Measurements from ENCODE around the gene CTRB2.

Gene CTRB2

DNA sequence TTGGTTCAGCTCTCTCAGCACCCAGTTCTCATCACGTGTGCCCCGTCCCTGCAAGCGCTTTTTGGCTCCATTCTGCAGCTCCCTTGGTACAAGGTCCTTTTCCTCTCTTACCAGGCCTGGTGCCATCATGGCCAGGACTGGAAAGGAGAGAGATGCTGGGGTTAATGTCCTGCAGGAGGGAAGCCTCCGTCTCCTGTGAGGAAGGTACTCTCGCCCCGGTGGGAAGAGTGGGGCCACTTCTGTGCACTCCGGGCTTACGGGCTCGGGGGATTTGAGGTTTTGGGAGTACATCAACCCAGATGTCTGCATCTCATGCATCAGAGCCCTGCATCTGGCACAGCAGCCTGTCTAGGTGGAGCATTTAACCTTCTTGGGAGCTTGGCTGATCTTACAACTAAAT, 10.1 kb downstream of the CTRB2 start:
- in situ Hi-C loops (cut with HindIII; ENCODE audit: low pct_ligation_motif_present, low pct_unique_long_range_greater_than_20kb, low sequenced_read_pairs), result no loop called here

DNA sequence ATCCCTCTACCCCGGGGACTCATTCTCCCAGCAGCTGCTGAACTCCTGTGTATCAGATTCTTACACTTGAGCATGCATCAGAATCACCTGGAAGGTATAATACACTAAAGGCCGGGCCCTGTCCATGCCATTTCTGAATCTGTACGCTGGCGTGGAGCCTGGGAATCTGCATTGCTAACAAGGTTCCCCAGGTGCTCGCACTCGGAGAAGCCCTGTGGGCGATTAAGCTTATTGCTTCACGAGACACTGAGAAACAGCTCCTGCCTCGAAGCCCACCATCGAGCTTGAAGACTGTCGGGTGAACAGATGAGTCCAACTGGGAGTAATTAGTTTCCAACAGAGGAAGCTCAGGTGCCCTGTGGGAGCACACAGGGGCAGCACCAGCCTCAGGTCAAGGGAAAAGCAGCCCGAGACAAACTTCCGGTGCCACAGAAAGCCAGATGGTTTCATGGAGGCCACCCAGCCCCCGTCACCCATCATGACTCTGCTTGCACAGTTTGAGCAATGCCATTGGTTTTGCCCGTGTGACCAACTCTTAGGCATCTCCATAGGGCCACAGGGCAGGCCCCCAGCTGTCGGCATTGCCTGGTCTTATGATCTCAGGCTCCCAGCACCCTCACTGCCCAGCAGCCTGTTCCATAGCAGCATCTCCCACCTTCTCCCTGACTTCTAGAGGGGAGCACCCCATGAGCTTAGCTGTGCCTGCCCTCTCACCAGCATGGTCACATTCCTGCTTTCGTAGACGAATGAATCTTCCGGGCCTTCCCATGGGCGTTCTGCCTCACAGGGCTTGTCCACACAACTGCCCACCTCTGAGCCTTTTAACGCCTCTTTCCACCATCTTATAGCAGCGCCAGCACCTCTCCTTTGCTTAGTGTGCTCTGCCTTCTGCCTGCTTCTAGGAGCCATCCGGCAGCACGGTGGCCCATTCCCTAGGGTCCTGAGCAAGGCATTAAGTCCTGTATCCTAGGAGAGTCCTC, 10.9 kb downstream of the CTRB2 start:
- DNase-seq, result no peak
- in situ Hi-C loops (cut with HindIII; ENCODE audit: low pct_ligation_motif_present, low pct_unique_long_range_greater_than_20kb, low sequenced_read_pairs), result no loop called here

More for the DNA sequence above, 10.1 kb downstream of the CTRB2 start:
- no peak for DNase-seq

DNA sequence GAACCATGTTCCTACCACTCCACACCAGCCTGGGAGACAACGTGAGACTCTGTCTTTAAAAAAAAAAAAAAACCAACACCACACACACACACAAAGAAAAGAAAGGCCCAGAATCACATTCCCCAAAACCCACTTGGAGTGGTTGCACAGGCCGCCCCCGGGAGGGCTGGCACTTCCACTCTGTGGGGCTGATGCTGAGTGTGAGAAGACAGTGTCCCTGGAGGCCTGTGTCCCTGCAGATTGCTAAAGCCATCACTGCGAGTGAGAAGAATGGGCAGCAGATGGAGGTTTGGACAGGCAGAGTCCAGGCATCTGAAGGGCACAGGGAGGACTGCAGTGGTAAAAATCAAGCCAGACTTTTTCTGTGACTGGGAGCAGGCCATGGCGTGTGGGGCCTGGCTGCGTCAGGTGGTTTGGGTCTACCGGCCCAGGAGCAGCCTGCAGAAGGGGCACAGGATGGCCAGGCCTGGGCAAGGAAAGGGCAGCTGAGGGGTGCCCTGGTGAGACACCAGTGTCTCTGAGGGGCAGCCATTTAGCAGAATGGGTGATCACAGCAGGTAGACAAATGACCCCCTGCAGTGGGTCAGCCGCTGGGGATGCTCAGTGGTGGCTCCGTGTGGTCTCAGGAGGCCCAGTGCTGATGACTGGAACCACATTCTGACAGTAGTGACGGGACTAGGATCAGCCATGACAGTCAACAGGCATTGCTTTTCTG, 13.1 kb downstream of the CTRB2 start:
- DNase-seq, result no peak
- in situ Hi-C loops (cut with HindIII; ENCODE audit: low pct_ligation_motif_present, low pct_unique_long_range_greater_than_20kb, low sequenced_read_pairs), result no loop called here

DNA sequence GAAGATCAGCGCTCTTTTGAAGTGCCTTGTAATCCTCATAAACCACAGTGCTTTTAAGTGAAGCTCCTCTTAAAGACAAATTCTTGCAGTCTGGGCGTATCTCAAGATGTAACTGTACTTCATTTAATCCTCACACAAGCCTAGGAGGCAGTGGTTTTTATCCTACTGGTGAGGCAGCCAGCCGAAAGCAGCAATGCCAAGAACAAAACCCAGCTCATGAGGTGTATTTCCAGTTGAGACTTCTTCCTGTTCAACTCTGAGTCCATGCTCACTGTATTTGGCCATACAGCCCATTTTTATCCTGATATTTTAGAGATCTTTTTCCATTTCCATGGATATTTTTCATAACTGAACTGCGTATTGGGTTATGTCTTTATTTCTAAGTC, 13.7 kb downstream of the CTRB2 start:
- in situ Hi-C loops (cut with HindIII; ENCODE audit: low pct_ligation_motif_present, low pct_unique_long_range_greater_than_20kb, low sequenced_read_pairs), result no loop called here
- no peak for DNase-seq

DNA sequence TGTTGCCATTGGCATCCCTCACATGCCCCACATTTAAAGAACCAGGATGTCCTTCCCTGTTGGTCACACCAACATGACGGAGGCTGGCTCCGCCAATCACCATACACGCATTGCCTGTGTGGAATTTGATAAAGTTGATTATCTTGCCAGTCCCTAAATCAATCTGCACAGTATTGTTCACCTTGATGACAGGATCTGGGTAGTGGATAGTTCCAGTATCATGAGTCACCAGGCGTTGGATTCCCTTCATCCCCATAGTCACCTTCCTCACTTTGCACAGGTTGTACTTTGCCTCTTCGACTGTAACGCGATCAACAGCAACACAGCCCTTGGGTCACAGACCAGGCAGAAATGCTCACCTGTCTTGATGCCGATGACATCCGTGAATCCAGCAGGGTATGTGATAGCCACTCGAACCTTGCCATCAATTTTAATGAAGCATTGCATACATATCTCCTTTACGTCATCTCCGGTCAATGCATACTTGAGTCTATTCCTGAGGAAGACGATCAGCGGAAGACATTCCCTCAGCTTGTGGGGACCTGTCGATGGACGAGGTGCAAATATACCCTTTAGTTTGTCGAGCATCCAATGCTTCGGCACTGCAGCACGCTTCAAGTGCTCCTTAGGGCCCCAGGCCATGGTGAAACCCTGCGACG, 14.2 kb downstream of the CTRB2 start:
- in situ Hi-C loops (cut with HindIII; ENCODE audit: low pct_ligation_motif_present, low pct_unique_long_range_greater_than_20kb, low sequenced_read_pairs), result no loop called here
- no peak for DNase-seq

DNA sequence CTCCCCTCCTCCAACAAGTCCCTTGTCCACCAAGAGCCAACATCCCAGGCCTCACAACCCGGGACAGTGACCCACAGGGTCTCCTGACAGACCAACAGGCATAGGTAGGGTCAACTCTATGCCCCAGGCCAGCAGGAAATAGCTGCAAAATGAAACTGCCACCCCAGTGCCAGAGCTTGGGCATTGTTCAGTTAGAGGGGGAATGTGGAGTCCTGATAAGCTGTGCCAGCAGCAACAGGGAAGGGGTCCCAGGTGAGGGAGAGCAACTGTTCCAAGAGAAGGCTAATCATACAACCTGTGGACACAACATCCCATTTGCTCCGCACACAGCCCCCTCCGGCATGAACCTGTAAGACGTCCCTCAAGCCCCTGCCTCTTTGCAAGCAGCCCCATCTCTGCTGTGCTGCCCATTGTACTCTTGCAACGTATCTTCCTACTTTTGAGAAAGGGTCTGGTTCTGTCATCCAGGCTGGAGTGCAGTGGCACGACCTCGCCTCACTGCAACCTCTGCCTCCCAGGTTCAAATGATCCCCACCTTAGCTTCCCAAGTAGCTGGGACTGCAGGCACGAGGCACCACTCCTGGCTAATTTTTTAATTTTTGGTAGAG, 17.2 kb downstream of the CTRB2 start:
- no peak for DNase-seq
- in situ Hi-C loops (cut with HindIII; ENCODE audit: low pct_ligation_motif_present, low pct_unique_long_range_greater_than_20kb, low sequenced_read_pairs), result no loop called here

- in situ Hi-C loops (cut with HindIII; ENCODE audit: low pct_ligation_motif_present, low pct_unique_long_range_greater_than_20kb, low sequenced_read_pairs), result no loop called here
- no peak for DNase-seq
Observed at GRCh38 chr16:75188832-75189477, 18.0 kb downstream of the CTRB2 start.

DNA sequence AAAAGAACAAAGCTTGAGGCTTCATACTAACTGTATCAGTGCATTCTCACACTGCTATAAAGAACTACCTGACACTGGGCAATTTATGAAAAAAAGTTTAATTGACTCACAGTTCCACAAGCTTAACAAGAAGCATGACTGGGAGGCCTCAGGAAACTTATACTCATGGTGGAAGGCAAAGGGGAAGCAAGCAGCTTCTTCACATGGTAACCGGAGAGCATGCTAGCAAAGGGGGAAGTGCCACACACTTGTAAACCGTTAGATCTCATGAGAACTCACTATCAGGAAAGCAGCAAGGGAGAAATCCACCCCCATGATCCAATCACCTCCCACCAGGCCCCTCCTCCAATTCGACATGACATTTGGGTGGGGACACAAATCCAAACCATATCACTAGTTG, 25.3 kb downstream of the CTRB2 start:
- in situ Hi-C loops (cut with HindIII; ENCODE audit: low pct_ligation_motif_present, low pct_unique_long_range_greater_than_20kb, low sequenced_read_pairs), result no loop called here
- no peak for DNase-seq

- DNase-seq, result no peak
- in situ Hi-C loops (cut with HindIII; ENCODE audit: low pct_ligation_motif_present, low pct_unique_long_range_greater_than_20kb, low sequenced_read_pairs), result no loop called here
Observed at GRCh38 chr16:75179208-75179607, 27.8 kb downstream of the CTRB2 start.

DNA sequence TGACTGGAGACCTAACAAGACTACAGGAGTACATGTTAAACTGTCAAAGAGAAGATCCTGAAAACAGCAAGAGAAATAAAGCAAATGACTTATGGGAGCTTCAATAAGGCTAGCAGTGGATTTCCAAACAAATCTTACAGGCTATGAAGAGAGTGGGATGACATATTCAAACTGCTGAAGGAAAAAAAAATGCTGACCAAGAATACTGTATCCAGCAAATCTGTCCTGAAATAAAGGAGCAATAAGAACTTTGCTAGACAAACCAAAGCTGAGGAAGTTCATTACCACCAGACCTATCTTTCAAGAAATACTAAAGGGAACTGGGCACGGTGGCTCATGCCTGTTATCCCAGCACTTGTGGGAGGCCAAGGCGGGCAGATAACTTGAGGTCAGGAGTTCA, 30.0 kb downstream of the CTRB2 start:
- no peak for DNase-seq
- in situ Hi-C loops (cut with HindIII; ENCODE audit: low pct_ligation_motif_present, low pct_unique_long_range_greater_than_20kb, low sequenced_read_pairs), result no loop called here

DNA sequence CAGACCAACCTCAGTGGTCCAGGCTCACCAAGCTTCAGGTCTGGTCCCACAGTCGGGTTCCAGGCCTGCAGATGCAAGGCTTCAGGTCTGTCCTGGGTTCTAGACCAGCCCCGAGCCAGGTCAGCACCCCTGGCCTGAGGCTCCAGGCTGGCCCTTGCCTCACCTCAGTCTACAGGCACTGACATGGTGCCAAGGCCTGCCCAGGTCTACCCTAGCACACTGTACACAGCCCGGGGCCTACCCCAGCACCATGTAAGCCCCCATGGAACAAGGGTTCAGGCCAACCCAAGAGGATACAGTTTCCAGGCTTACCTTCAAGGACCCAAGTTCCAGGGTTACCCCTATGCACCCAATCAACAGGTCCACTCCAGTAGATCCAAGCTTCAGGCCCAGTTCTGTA, 31.9 kb downstream of the CTRB2 start:
- no peak for DNase-seq
- in situ Hi-C loops (cut with HindIII; ENCODE audit: low pct_ligation_motif_present, low pct_unique_long_range_greater_than_20kb, low sequenced_read_pairs), result no loop called here

DNA sequence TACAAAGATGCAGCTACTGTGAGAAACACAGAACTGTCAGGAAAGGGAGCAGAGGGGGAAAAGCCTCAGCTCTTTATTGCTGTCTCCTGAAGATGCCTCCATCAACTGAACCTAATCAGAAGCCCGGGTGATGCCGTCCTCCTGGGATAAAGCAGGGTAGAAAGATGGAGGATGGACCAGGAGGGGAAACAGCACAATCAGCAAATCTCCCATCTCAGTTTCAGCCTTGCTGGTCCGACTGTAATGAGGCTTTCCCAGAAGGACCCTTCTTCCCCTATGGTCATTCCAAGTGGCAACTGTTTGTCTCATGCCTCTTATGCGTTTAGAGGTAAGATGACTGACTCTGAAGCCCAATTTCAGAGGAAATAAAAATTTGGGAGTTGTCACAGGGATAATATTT, 34.4 kb downstream of the CTRB2 start:
- in situ Hi-C loops (cut with HindIII; ENCODE audit: low pct_ligation_motif_present, low pct_unique_long_range_greater_than_20kb, low sequenced_read_pairs), result no loop called here
- no peak for DNase-seq

DNA sequence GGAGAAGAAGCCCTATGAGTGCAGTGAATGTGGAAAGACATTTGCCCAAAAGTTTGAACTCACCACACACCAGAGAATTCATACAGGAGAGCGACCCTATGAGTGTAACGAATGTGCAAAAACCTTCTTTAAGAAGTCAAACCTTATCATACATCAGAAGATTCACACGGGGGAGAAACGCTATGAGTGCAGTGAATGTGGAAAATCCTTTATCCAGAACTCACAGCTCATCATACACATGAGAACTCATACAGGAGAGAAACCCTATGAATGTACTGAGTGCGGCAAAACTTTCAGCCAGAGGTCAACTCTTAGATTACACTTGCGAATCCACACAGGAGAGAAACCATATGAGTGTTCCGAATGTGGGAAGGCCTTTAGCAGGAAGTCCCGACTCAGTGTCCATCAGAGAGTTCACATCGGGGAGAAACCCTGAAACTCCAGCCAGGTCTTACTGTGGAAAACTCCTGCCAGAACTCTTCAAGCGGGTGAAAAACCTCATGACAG, 37.0 kb downstream of the CTRB2 start:
- no peak for DNase-seq
- in situ Hi-C loops (cut with HindIII; ENCODE audit: low pct_ligation_motif_present, low pct_unique_long_range_greater_than_20kb, low sequenced_read_pairs), result no loop called here

DNA sequence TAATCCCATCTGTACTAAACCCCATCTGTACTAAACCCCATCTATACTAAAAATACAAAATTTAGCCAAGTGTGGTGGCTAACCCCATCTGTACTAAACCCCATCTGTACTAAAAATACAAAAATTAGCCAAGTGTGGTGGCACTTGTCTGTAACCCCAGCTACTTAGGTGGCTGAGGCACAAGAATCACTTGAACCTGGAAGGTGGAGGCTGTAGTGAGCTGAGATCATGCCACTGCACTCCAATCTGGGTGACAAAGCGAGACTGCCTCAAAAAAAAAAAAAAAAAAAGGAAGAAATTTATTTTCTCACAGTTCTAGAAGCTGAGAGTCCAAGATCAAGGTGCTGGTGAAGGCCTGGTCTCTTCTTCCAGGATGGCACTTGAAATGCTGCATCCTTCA, 46.6 kb downstream of the CTRB2 start:
- in situ Hi-C loops (cut with HindIII; ENCODE audit: low pct_ligation_motif_present, low pct_unique_long_range_greater_than_20kb, low sequenced_read_pairs), result no loop called here

More for the DNA sequence above, 46.6 kb downstream of the CTRB2 start:
- DNase-seq, result no peak
